HFFc6 (cell line): ENCODE results near the gene PDGFRB. TPM values are rescaled to one million over a fixed set of nuclear protein-coding genes. Genes with fewer than 3 reads are reported as not detected.

Source experiments
- DNase-seq: peaks from one replicate; pipeline ENCODE4 v3.0.0-alpha.2; 2018
- H3K27ac Mint-ChIP-seq: 2 replicates; pipeline ENCODE4 v1.8.0; 2020; ENCODE audit warnings: mild to moderate bottlenecking, mixed read lengths
- H3K27me3 Mint-ChIP-seq: 2 replicates; pipeline ENCODE4 v1.8.0; 2021; ENCODE audit warnings: mild to moderate bottlenecking, moderate library complexity, mixed read lengths; ENCODE audit not compliant: insufficient read depth
- H3K36me3 Mint-ChIP-seq: 2 replicates; pipeline ENCODE4 v1.8.0; 2021; ENCODE audit warnings: low read depth, mixed read lengths
- H3K4me1 Mint-ChIP-seq: 2 replicates; pipeline ENCODE4 v1.8.0; 2020; ENCODE audit warnings: low read depth, mixed read lengths
- H3K4me3 Mint-ChIP-seq: 2 replicates; pipeline ENCODE4 v1.8.0; 2020; ENCODE audit warnings: mild to moderate bottlenecking, moderate library complexity, mixed read lengths
- H3K9me3 Mint-ChIP-seq: 2 replicates; pipeline ENCODE4 v1.8.0; 2020; ENCODE audit warnings: mild to moderate bottlenecking, mixed read lengths
- CTCF ChIP-seq: fragments of 200-600 bp; sonication (generic); IDR thresholded peaks from 2 replicates; pipeline ENCODE4 v1.5.0; 2021; ENCODE audit warnings: antibody characterized with exemption, mild to moderate bottlenecking
- total RNA-seq, 6 experiments: library from RNA; stranded (reverse); fragmentation: NEBNext Ultra II Directional; extraction: Animal tissue kit (Norgen Biotek cat#: 25700); gene quantifications; 2 replicates in 1 of 6; 3 replicates in 5 of 6; pipeline ENCODE4 v1.2.3, GENCODE V29; 2021

Gene PDGFRB
- total RNA-seq, 6 experiments from 2014 or later = 137 to 208 (median 180) TPM

- TF ChIP-seq CTCF = no peak
- peaks cover 18% of the 10 kb centered on the region for H3K27me3 Mint-ChIP-seq
- H3K4me1 Mint-ChIP-seq = peaks cover 71% of the 10 kb centered on the region
- no peak overlapping the region for H3K4me3 Mint-ChIP-seq
- no peaks in the 10 kb centered on the region for H3K9me3 Mint-ChIP-seq
- peak overlapping the region; percentile 23; the same call in 1 of the 2 replicates for H3K27ac Mint-ChIP-seq
- no peak for DNase-seq
- peaks cover 10% of the 10 kb centered on the region for H3K36me3 Mint-ChIP-seq
Observed at GRCh38 chr5:150109921-150110320, 45.7 kb downstream of the PDGFRB start.

GRCh38 chr5:150108711-150109514 lies 46.7 kb downstream of the PDGFRB start:
- H3K27ac Mint-ChIP-seq = peak overlapping the region; percentile 78; the same call in 1 of the 2 replicates
- H3K27me3 Mint-ChIP-seq = peaks cover 12% of the 10 kb centered on the region
- H3K36me3 Mint-ChIP-seq = peaks cover 10% of the 10 kb centered on the region
- no peak for DNase-seq
- peaks cover 70% of the 10 kb centered on the region for H3K4me1 Mint-ChIP-seq
- H3K9me3 Mint-ChIP-seq = no peaks in the 10 kb centered on the region
- no peak overlapping the region for H3K4me3 Mint-ChIP-seq
- TF ChIP-seq CTCF = no peak

- DNase-seq = peak; percentile 62
- Mint-ChIP-seq H3K4me1 (peaks cover 61% of the 10 kb centered on the region), H3K27me3 (peaks cover 8% of the 10 kb centered on the region), H3K4me3 (peak overlapping the region; percentile 9; the same call in 1 of the 2 replicates), H3K9me3 (no peaks in the 10 kb centered on the region), H3K36me3 (peaks cover 10% of the 10 kb centered on the region), H3K27ac (peak overlapping the region; percentile 78)
- TF ChIP-seq CTCF = no peak
Observed at GRCh38 chr5:150107909-150108447, 47.7 kb downstream of the PDGFRB start.

GRCh38 chr5:150106674-150107426 lies 48.8 kb downstream of the PDGFRB start:
- peaks cover 49% of the 10 kb centered on the region for H3K4me1 Mint-ChIP-seq
- no peak overlapping the region for H3K4me3 Mint-ChIP-seq
- no peak for TF ChIP-seq CTCF
- H3K36me3 Mint-ChIP-seq = peaks cover 6% of the 10 kb centered on the region
- H3K27ac Mint-ChIP-seq = peak overlapping the region; percentile 17; the same call in 1 of the 2 replicates
- H3K27me3 Mint-ChIP-seq = peaks cover 4% of the 10 kb centered on the region
- DNase-seq = no peak
- H3K9me3 Mint-ChIP-seq = no peaks in the 10 kb centered on the region

- no peaks in the 10 kb centered on the region for H3K36me3 Mint-ChIP-seq
Observed at GRCh38 chr5:150105928-150106615, 49.6 kb downstream of the PDGFRB start.

More at GRCh38 chr5:150105928-150106615, 49.6 kb downstream of the PDGFRB start:
- Mint-ChIP-seq H3K4me1 (peaks cover 42% of the 10 kb centered on the region), H3K4me3 (no peak overlapping the region), H3K27ac (no peak overlapping the region), H3K27me3 (peaks cover 3% of the 10 kb centered on the region), H3K9me3 (no peaks in the 10 kb centered on the region)
- no peak for TF ChIP-seq CTCF
- DNase-seq = no peak
